Mesenchymal stem cell (in vitro differentiated cells and primary cell): ENCODE data around the gene NOC2L.
A peak's percentile ranks its signal among the peaks of the same experiment; 100 is the strongest.

Experiments
- DNase-seq: peaks from one replicate; pipeline ENCODE4 v3.0.0-alpha.2; 2013
- H2AFZ ChIP-seq: one replicate; pipeline ENCODE4 v1.6.1; 2013; ENCODE audit warnings: low read depth, mild to moderate bottlenecking, control low read depth, inconsistent platforms, low read length, moderate library complexity
- H2AK5ac ChIP-seq: 2 replicates; pipeline ENCODE4 v1.6.1; 2013; ENCODE audit warnings: low read length, moderate library complexity, mild to moderate bottlenecking, inconsistent platforms; ENCODE audit not compliant: severe bottlenecking
- H2BK120ac ChIP-seq: one replicate; pipeline ENCODE4 v1.6.1; 2013; ENCODE audit warnings: low read depth, mild to moderate bottlenecking, inconsistent platforms, low read length, moderate library complexity
- H2BK12ac ChIP-seq, 2 experiments: one replicate each; pipeline ENCODE4 v1.6.1; 2013; ENCODE audit warnings: inconsistent platforms in 2 of 2, low read length in 2 of 2, mild to moderate bottlenecking in 2 of 2, moderate library complexity in 2 of 2, control low read depth in 1 of 2
- H2BK15ac ChIP-seq: one replicate; pipeline ENCODE4 v1.6.1; 2013; ENCODE audit warnings: mild to moderate bottlenecking, low read depth, inconsistent platforms; ENCODE audit not compliant: poor library complexity, severe bottlenecking
- H2BK5ac ChIP-seq: 2 replicates; pipeline ENCODE4 v1.6.1; 2013; ENCODE audit warnings: low read depth, mild to moderate bottlenecking, low read length, control low read depth, inconsistent platforms; ENCODE audit not compliant: poor library complexity, severe bottlenecking
- H3K14ac ChIP-seq, 2 experiments: one replicate each; pipeline ENCODE4 v1.6.1; 2013; ENCODE audit warnings: inconsistent platforms in 2 of 2, low read length in 2 of 2, control low read depth in 1 of 2, mild to moderate bottlenecking in 1 of 2, moderate library complexity in 1 of 2
- H3K18ac ChIP-seq, 2 experiments: one replicate each; pipeline ENCODE4 v1.6.1; 2013; ENCODE audit warnings: inconsistent platforms in 2 of 2, low read length in 2 of 2, control low read depth in 1 of 2, low read depth in 1 of 2, mild to moderate bottlenecking in 1 of 2
- H3K23ac ChIP-seq, 2 experiments: one replicate each; pipeline ENCODE4 v1.6.1; 2013; ENCODE audit warnings: inconsistent platforms in 2 of 2, low read length in 2 of 2, mild to moderate bottlenecking in 2 of 2, moderate library complexity in 2 of 2, control low read depth in 1 of 2
- H3K27ac ChIP-seq: 2 replicates; pipeline ENCODE4 v1.5.1; 2013; ENCODE audit warnings: mild to moderate bottlenecking, moderate library complexity, low read length, control low read depth, inconsistent platforms; ENCODE audit not compliant: poor library complexity, severe bottlenecking
- H3K27me3 ChIP-seq, 2 experiments: 2 replicates each; pipeline versions ENCODE4 v1.6.1 to v1.7.0; 2013; ENCODE audit warnings: low read length in 2 of 2, mild to moderate bottlenecking in 2 of 2, moderate library complexity in 2 of 2, control low read depth in 1 of 2, inconsistent platforms in 1 of 2; ENCODE audit not compliant: control insufficient read depth in 1 of 2, insufficient read depth in 1 of 2
- H3K36me3 ChIP-seq, 2 experiments: 2 replicates each; pipeline versions ENCODE4 v1.6.1 to v1.7.0; 2013; ENCODE audit warnings: low read length in 2 of 2, control low read depth in 1 of 2, inconsistent platforms in 1 of 2, low read depth in 1 of 2, mild to moderate bottlenecking in 1 of 2; ENCODE audit not compliant: insufficient read depth in 2 of 2, control insufficient read depth in 1 of 2
- H3K4ac ChIP-seq, 2 experiments: one replicate each; pipeline ENCODE4 v1.6.1; 2013; ENCODE audit warnings: inconsistent platforms in 2 of 2, low read length in 2 of 2, mild to moderate bottlenecking in 2 of 2, moderate library complexity in 2 of 2, control low read depth in 1 of 2, low read depth in 1 of 2
- H3K4me1 ChIP-seq: 2 replicates; pipeline ENCODE4 v1.6.1; 2013; ENCODE audit warnings: low read depth, low read length, control low read depth; ENCODE audit not compliant: control insufficient read depth, insufficient read depth
- H3K4me2 ChIP-seq: 2 replicates; pipeline ENCODE4 v1.6.1; 2013; ENCODE audit warnings: low read length, mild to moderate bottlenecking, inconsistent platforms; ENCODE audit not compliant: poor library complexity, severe bottlenecking
- H3K4me3 ChIP-seq, 2 experiments: 2 replicates each; pipeline versions ENCODE4 v1.5.1 to v1.7.0; 2013; ENCODE audit warnings: low read length in 2 of 2, mild to moderate bottlenecking in 2 of 2, control low read depth in 1 of 2, low read depth in 1 of 2; ENCODE audit not compliant: insufficient read depth in 1 of 2
- H3K79me1 ChIP-seq: replicated peaks from 2 replicates; pipeline ENCODE4 v1.6.1; 2013; ENCODE audit warnings: mild to moderate bottlenecking, control low read depth, low read length, inconsistent platforms; ENCODE audit not compliant: poor library complexity, severe bottlenecking
- H3K9ac ChIP-seq: 2 replicates; pipeline ENCODE4 v1.7.0; 2013; ENCODE audit warnings: mild to moderate bottlenecking, low read length, moderate library complexity
- H3K9me3 ChIP-seq: 2 replicates; pipeline ENCODE4 v1.7.0; 2013; ENCODE audit warnings: mild to moderate bottlenecking, low read length; ENCODE audit not compliant: control insufficient read depth
- H4K8ac ChIP-seq: one replicate; pipeline ENCODE4 v1.6.1; 2013; ENCODE audit warnings: inconsistent platforms, mild to moderate bottlenecking, low read length, moderate library complexity
- H4K91ac ChIP-seq: one replicate; pipeline ENCODE4 v1.6.1; 2013; ENCODE audit warnings: mild to moderate bottlenecking, low read length, inconsistent platforms
- WGBS: methylation state at CpG from one replicate; pipeline ENCODE4 v1.1.7; 2013; ENCODE audit warnings: mixed read lengths; 5-methylcytosine and 5-hydroxymethylcytosine counted together

NOC2L gene

DNA sequence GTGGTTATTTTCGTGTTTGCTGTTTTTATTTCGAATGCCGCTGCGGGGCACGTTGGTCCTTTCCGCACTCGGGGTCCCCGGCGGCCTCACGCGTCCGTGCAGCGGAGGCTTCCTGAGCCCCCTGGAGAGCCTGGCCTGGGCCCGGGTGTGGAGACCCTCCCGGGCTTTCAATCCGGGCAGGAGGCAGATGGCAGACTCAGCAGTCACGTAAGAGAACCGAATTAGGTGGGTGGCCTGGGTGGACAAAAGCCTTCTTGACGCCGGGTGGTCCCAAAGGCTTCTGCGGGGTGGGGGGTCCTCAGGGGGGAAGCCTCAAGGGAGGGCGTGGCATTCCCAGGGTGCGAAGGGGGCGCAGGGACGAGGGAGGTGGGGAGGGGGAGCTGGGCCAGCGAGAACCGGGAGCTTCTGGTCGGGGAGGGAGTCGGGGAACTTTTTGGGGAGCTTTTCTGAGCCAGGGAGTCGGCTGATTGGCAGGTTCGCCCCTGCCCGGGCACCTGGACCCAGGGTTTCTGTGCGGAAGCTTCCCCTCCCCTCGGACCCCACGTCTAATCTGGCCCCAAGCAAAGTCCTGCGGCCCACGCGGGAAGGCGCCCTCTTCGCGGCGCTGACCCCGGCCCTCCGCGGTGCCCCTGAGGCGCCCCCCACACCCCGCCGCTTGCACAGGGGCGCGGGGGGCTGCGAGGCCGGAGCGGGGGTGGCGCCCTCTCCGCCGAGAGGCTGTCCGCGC lies 42.2 kb upstream of the NOC2L start:
- Histone ChIP-seq H3K4ac (peak overlapping the region in 1 of 2 experiments; percentile 57), H3K27ac (no peak overlapping the region), H3K9me3 (no peaks in the 10 kb centered on the region), H2BK120ac (peak overlapping the region; percentile 46), H2BK15ac (peak overlapping the region; percentile 75), H3K4me3 (peak overlapping the region; percentile 47 to 55), H3K27me3 (peaks cover 16 to 83% of the 10 kb centered on the region in 2 experiments), H2AK5ac (no peak overlapping the region), H3K9ac (peak overlapping the region; percentile 83), H2BK5ac (no peak overlapping the region), H3K36me3 (peaks cover 0 to 11% of the 10 kb centered on the region in 2 experiments), H4K91ac (no peak overlapping the region), H3K4me2 (peak overlapping the region; percentile 99), H2AFZ (no peak overlapping the region), H3K23ac (no peak overlapping the region), H3K18ac (peak overlapping the region; percentile 34 to 35), H4K8ac (peak overlapping the region; percentile 75), H2BK12ac (peak overlapping the region in 1 of 2 experiments; percentile 90), H3K14ac (no peak overlapping the region), H3K4me1 (peaks cover 57% of the 10 kb centered on the region), H3K79me1 (peaks cover 4% of the 10 kb centered on the region)
- no peak for DNase-seq
- 4% methylated on average over 37 of the region's 58 CpGs for whole genome bisulfite sequencing

DNA sequence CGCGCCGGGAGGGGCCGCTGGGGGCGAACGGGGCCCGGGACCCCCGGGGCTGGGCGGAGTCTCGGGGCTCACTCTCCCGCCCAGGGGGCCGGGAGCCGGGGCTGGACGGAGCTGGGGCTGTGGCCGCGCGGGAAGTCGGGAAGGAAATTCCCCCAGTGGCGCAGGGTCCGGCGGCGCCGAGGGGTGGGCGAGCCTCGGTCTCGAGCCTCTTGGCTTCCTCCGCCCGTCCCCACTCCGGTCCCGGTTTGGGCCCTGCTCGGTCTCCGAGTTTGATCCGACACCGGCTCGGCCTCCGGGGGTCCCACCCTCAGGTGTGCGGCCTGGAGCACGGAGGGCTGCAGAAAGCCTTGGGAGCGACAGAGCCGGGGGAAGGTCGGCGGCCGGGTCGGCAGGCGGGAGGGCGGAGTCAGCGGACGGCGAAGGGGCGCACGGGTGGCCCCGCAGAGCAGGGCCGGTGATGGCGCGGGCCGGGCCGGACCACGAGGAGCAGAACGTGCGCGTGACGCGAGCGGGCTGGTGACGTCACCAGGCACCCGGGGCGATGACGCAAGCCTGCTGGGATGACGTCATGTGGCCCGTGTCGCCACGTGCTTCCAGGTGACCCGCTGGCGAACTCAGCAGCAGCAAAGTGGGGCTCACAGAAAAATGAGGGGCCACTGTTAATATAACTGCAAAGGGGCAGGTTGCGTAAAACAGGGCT lies 41.5 kb upstream of the NOC2L start:
- H2BK5ac ChIP-seq: no peak overlapping the region
- H3K4me2 ChIP-seq: peak overlapping the region; percentile 99
- peak overlapping the region; percentile 71 for H4K8ac ChIP-seq
- peak overlapping the region; percentile 78 for H2AFZ ChIP-seq
- H3K4ac ChIP-seq: peak overlapping the region; percentile 85 to 97
- H3K9me3 ChIP-seq: no peaks in the 10 kb centered on the region
- no peak overlapping the region for H2AK5ac ChIP-seq
- peak overlapping the region; percentile 55 to 71 for H3K4me3 ChIP-seq
- peak; percentile 90 for DNase-seq
- WGBS: under 1% methylated on average over 70 of the region's 75 CpGs
- H3K27ac ChIP-seq: no peak overlapping the region
- peaks cover 55% of the 10 kb centered on the region for H3K4me1 ChIP-seq
- H4K91ac ChIP-seq: peak overlapping the region; percentile 80
- peak overlapping the region in 1 of 2 experiments; percentile 94 for H3K23ac ChIP-seq
- peak overlapping the region in 1 of 2 experiments; percentile 90 for H2BK12ac ChIP-seq
- H2BK120ac ChIP-seq: peak overlapping the region; percentile 95
- peak overlapping the region; percentile 82 to 98 for H3K18ac ChIP-seq
- H3K9ac ChIP-seq: peak overlapping the region; percentile 83
- peaks cover 16 to 82% of the 10 kb centered on the region in 2 experiments for H3K27me3 ChIP-seq
- peaks cover 0 to 11% of the 10 kb centered on the region in 2 experiments for H3K36me3 ChIP-seq
- H3K79me1 ChIP-seq: peaks cover 4% of the 10 kb centered on the region
- H3K14ac ChIP-seq: peak overlapping the region in 1 of 2 experiments; percentile 86
- H2BK15ac ChIP-seq: peak overlapping the region; percentile 87

DNA sequence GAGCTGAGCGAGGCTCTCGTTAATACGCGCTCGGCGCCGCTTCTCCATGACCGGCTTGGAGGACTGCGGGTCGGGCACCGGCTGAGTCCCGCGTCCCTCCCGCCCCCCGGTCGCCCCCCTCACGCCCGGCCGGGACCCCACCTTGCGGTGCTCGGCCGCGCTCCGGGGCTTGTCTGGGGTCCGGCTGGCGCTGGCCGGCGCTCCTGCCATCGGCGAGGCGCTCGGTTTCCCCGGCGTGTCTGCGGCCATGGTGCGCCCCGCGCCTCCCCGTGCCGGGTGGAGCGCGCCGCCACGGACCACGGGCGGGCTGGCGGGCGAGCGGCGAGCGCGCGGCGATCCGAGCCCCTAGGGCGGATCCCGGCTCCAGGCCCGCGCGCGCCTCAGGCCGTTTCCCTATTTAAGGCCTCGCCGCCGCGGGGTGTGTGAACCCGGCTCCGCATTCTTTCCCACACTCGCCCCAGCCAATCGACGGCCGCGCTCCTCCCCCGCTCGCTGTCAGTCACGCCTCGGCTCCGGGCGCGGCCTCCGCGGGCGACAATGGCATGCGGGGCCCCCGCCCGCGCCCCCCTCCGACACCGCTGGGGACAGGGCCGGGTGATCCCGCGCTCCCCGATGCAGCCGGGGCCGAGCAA lies 40.8 kb upstream of the NOC2L start, which contains the start of gene HES4:
TSS of gene HES4 (minus strand) at position 373 of the 632 bp plus-strand sequence. CDS start at position 249, 124 bp downstream.
- Histone ChIP-seq H3K4me2 (peak within 1 kb of the TSS; percentile 99), H3K4me1 (peaks cover 48% of the 10 kb centered on the region), H4K8ac (peak within 1 kb of the TSS; percentile 75), H3K23ac (peak within 1 kb of the TSS in 1 of 2 experiments; percentile 100), H3K27me3 (peaks cover 16 to 82% of the 10 kb centered on the region in 2 experiments), H4K91ac (peak within 1 kb of the TSS; percentile 80), H3K4ac (peak within 1 kb of the TSS; percentile 85 to 97), H3K14ac (peak within 1 kb of the TSS in 1 of 2 experiments; percentile 86), H3K4me3 (peak within 1 kb of the TSS; percentile 55 to 71), H3K9ac (peak within 1 kb of the TSS; percentile 83), H3K27ac (no peak within 1 kb of the TSS), H2BK120ac (peak within 1 kb of the TSS; percentile 95), H2BK12ac (peak within 1 kb of the TSS in 1 of 2 experiments; percentile 90), H2AK5ac (no peak within 1 kb of the TSS), H3K18ac (peak within 1 kb of the TSS; percentile 82 to 98), H3K9me3 (no peaks in the 10 kb centered on the region), H3K36me3 (peaks cover 0 to 11% of the 10 kb centered on the region in 2 experiments), H2BK5ac (no peak within 1 kb of the TSS), H2BK15ac (peak within 1 kb of the TSS; percentile 87), H3K79me1 (peaks cover 4% of the 10 kb centered on the region), H2AFZ (peak within 1 kb of the TSS; percentile 78)
- WGBS: under 1% methylated on average over 64 of the region's 95 CpGs
- peak; percentile 94 for DNase-seq
